Hippocampal formation (tissue), 2 donors: ENCODE results near the gene ZAR1L.
"Not testable (repeated sequence)": the region's sequence is repeated elsewhere in the genome, so short reads cannot be mapped to it uniquely, and the experiment has no call there.

Experiments used
- DNase-seq, 2 donors: peaks; one replicate each; lab custom pipeline; 2025; lab: John Stamatoyannopoulos, UW

The ZAR1L gene

DNA sequence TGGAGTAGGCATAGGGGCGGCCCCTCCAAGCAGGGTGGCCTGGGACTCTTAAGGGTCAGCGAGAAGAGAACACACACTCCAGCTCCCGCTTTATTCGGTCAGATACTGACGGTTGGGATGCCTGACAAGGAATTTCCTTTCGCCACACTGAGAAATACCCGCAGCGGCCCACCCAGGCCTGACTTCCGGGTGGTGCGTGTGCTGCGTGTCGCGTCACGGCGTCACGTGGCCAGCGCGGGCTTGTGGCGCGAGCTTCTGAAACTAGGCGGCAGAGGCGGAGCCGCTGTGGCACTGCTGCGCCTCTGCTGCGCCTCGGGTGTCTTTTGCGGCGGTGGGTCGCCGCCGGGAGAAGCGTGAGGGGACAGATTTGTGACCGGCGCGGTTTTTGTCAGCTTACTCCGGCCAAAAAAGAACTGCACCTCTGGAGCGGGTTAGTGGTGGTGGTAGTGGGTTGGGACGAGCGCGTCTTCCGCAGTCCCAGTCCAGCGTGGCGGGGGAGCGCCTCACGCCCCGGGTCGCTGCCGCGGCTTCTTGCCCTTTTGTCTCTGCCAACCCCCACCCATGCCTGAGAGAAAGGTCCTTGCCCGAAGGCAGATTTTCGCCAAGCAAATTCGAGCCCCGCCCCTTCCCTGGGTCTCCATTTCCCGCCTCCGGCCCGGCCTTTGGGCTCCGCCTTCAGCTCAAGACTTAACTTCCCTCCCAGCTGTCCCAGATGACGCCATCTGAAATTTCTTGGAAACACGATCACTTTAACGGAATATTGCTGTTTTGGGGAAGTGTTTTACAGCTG lies at the start of gene ZAR1L, which contains the start of gene BRCA2:
ZAR1L (minus strand) TSS at position 126 of the 790 bp plus-strand sequence. CDS start 3,438 bp downstream, outside the sequence.
BRCA2 (plus strand) TSS at position 271 of the 790 bp plus-strand sequence. CDS start 953 bp downstream, outside the sequence.
- DNase-seq = peak; percentile 45 to 77

GRCh38 chr13:32362574-32362973 lies 47.4 kb upstream of the ZAR1L start:
- DNase-seq = no peak

DNA sequence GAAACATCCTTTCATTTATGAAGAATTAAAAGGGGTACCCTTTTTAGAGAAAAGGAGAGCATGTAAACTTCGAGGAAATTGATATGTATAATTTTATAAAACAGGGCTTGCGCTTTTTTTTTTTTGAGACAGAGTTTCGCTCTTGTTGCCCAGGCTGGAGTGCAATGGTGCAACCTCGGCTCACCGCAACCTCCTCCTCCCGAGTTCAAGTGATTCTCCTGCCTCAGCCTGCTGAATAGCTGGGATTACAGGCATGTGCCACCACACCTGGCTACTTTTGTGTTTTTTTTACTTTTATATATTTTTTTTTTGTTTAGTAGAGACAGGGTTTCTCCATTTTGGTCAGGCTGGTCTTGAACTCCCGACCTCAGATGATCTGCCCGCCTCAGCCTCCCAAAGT lies 40.8 kb upstream of the ZAR1L start:
- not testable (repeated sequence) for DNase-seq

DNA sequence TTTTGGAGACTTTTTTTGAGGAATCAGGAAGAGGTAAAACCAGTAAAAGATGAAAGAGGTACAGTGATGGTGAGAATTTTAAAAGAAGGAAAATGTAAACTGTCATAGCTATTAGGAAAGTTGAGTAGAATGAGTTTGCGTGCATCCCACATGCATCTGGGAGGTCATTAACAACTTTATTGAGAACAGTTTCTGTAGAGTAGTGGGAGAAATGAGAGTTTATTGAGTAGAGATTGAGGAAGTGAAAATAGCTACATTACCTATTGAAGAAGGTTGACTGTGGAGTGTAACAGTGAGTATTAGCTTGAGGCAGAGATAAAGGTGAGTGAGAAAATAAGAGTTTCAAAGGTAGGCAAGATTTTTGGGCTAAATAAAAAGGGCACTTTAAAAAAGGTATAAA lies 38.9 kb upstream of the ZAR1L start:
- no peak for DNase-seq

DNA sequence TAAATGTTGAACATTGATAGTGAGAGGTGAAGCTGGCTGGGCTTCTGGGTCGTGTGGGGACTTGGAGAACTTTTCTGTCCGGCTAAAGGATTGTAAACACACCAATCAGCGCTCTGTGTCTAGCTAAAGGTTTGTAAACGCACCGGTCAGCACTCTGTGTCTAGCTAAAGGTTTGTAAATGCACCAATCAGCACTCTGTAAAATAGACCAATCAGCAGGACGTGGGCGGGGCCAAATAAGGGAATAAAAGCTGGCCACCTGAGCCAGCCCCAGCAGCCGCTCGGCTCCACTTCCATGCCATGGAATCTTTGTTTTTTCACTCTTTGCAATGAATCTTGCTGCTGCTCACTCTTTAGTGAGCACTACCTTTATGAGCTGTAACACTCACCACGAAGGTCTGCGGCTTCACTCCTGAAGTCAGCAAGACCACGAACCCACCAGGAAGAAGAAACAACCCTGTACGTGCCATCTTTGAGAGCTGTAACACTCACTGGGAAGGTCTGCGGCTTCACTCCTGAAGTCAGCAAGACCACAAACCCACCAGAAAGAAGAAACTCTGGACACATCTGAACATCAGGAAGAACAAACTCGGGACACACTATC lies 35.8 kb upstream of the ZAR1L start:
- DNase-seq = not testable (repeated sequence)

DNA sequence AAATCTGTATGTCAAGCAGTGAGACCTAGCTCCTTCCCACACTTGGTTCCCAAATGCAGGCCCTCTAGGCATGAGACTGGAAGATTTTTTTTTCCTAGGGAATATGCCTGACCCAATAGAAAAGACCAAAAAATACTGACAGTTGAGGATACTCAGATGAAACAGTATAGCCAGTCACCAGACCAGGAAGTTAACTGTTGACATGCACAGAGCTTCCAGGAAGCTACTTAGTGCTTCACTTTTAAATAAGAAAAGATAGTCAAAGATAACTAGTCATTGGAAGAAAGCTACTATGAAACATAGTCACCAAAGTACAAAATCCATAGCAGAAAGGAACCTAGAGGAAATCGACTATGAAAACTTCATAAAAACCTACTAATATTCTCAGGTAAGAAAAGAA lies 32.5 kb upstream of the ZAR1L start:
- no peak for DNase-seq

DNA sequence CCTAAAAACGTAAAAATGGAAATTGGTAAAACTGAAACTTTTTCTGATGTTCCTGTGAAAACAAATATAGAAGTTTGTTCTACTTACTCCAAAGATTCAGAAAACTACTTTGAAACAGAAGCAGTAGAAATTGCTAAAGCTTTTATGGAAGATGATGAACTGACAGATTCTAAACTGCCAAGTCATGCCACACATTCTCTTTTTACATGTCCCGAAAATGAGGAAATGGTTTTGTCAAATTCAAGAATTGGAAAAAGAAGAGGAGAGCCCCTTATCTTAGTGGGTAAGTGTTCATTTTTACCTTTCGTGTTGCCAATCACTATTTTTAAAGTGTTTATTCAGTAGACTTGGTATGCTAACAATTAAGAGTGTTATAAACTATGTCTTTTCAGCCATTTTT lies 25.8 kb upstream of the ZAR1L start:
- DNase-seq = no peak

- DNase-seq = no peak
These were observed 19.5 kb upstream of the ZAR1L start for GRCh38 chr13:32334671-32335070.

- no peak for DNase-seq
These were observed 15.3 kb upstream of the ZAR1L start for GRCh38 chr13:32330441-32330840.

DNA sequence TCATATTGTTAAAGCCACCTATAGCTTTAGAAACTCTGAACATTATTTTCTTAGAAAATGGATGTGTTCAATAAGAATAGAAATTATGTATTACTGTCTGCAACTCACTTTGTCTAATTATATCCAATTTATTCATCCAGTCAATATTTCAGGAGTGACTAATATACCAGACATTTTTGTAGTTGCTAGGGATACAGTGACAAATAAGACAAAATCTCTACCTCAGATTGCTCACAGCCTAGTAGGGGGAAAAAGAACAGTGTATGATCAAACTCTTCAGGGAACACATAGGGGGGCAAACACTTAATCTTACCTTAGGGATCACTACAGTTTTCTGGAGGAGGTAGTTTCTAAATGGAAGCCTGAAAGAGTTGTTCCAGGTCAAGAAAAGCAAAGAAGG lies 8.7 kb upstream of the ZAR1L start:
- no peak for DNase-seq

DNA sequence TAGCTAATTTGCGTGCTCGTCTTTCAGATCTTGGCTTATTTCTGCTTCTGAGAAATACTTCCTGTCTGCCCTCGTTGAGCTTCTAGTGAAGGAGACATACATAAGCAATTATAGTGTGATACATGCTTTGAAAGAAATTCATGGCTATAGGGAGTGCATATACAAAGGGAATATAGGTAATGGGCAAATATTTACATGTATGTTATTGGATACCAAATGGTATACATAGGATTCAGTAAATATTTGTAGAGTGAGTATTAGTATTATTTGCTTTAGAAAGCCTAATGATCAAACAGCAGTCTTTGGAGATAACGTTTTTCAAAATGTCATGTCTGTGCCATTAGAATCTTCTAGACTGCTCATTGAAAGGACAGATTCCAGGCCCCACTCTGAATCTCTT lies 5.4 kb upstream of the ZAR1L start:
- no peak for DNase-seq

- DNase-seq = no peak
These were observed 2.7 kb upstream of the ZAR1L start for GRCh38 chr13:32317716-32318465.

DNA sequence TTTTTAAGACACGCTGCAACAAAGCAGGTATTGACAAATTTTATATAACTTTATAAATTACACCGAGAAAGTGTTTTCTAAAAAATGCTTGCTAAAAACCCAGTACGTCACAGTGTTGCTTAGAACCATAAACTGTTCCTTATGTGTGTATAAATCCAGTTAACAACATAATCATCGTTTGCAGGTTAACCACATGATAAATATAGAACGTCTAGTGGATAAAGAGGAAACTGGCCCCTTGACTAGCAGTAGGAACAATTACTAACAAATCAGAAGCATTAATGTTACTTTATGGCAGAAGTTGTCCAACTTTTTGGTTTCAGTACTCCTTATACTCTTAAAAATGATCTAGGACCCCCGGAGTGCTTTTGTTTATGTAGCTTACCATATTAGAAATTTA lies 1.3 kb upstream of the ZAR1L start:
- DNase-seq = no peak

GRCh38 chr13:32316028-32316339 lies 821 bp upstream of the ZAR1L start:
- DNase-seq = no peak

- DNase-seq = no peak
These were observed 609 bp downstream of the ZAR1L start for GRCh38 chr13:32314271-32315237.

DNA sequence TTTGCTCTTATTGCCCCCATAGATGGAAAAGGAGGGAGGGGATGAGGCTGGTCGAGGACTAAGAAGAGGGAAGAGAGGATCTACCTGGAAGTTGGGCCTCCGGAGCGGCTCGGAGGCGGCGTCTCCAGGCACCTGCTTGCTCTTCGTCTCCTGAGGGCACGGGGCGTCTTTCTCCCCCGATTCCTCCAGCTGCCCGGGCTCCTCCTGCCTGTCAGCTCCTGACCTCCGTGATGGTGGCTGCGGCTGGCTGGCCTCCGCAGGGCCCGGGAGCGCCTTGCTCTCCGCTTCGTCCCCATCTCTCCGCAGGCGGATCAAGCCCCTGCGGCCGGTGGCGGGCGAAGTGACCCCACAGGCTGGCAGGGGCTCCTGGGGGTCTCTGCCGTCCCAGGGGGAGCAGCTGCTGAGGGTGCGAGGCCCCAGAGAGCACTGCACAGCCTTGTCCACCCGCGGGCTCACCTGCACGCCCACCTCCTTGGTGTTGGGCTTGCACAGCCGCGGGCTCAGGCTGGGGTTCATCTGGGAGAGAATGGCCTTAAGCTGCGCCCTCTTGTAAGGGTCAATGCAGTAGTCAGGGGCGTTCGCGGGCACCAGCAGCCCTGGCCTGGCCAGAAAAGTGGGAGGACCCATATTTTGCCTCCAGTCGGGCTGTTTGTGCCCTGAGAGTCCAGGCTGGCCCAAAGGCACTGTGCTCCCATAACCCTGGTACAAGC lies 3.8 kb downstream of the ZAR1L start:
- DNase-seq = no peak

GRCh38 chr13:32310134-32310706 lies 4.9 kb downstream of the ZAR1L start:
- peak in 1 of 2 donors; percentile 5 for DNase-seq

- DNase-seq = no peak
These were observed 5.6 kb downstream of the ZAR1L start for GRCh38 chr13:32309312-32310133.

GRCh38 chr13:32305646-32306045 lies 9.5 kb downstream of the ZAR1L start:
- DNase-seq = no peak

DNA sequence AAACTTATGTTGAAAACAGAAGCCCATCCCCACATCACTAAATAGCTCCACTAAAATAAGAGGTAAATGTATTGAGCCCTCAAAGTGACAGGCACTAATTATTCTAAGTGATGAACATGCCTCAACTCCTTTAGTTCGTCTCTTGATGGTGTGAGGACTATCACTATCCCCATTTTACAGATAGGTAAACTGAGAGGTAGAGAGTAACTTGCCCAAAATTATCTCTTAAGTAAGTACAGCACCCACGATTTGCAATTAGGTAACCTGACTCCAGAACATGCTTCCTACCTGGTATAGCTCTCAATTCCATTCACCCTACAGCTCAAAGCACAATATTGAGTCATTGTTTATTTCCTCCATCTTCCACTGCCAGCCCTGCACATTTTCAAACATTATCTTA lies 12.7 kb downstream of the ZAR1L start:
- no peak for DNase-seq
